H1 (cell line): ENCODE measurements around the gene CTNND2. TPM values are rescaled to one million over a fixed set of nuclear protein-coding genes. Genes with fewer than 3 reads are reported as not detected.

Experiments
- ASH2L ChIP-seq: fragments of 200-600, 300-600 bp; sonication (generic); IDR thresholded peaks from one replicate; pipeline ENCODE4 v1.7.1; 2017; ENCODE audit warnings: low read length
- KDM1A ChIP-seq: fragments of 200-600, 300-600 bp; sonication (generic); IDR thresholded peaks from 2 replicates; pipeline ENCODE4 v1.7.1; 2016; ENCODE audit warnings: mild to moderate bottlenecking, low read length, borderline replicate concordance
- SUZ12 ChIP-seq: fragments of 200-600 bp; sonication (generic); IDR thresholded peaks from 2 replicates; pipeline ENCODE4 v1.6.1; 2012; ENCODE audit warnings: mild to moderate bottlenecking, inconsistent platforms, low read length, moderate library complexity, mixed read lengths
- USF2 ChIP-seq: IDR thresholded peaks from 2 replicates; pipeline ENCODE4 v1.6.1; 2011; ENCODE audit warnings: low read length, improper control_type of control experiment
- polyA plus RNA-seq, 7 experiments: library from polyadenylated mRNA; depleted of rRNA in 3 of 7; stranded (reverse) in 5 of 7; unstranded in 2 of 7; fragments of >200 nt in 5 of 7; fragments of 200-250 nt in 2 of 7; gene quantifications; 1 replicate in 5 of 7; 2 replicates in 1 of 7; 4 replicates in 1 of 7; pipeline versions ENCODE4 v1.2.1 to v1.2.3, GENCODE V29; 2011 to 2013; ENCODE audit warnings: missing spikeins in 2 of 7, mixed read lengths in 2 of 7
- total RNA-seq: library from RNA; stranded (reverse); fragmentation: NEBNext Ultra II Directional; extraction: Animal tissue kit (Norgen Biotek cat#: 25700); gene quantifications from 2 replicates; pipeline ENCODE4 v1.2.1, GENCODE V29; 2021

Gene CTNND2
- total and polyA plus RNA-seq, 2 of the 8 experiments (the other 6 are each of a cell fraction or from before 2014, with no cell fraction given), result 7.4 to 14.2 TPM

GRCh38 chr5:11174591-11174990 is 729.7 kb downstream of the CTNND2 start (continued):
- no peak for TF ChIP-seq ASH2L
- TF ChIP-seq KDM1A, result no peak
- no peak for TF ChIP-seq USF2
- TF ChIP-seq SUZ12, result no peak
